NB4 (cell line): ENCODE measurements around the gene HIRA.

Experiments
- POLR2A ChIP-seq: IDR thresholded peaks from 2 replicates; pipeline ENCODE4 v1.6.1; 2011; ENCODE audit warnings: mild to moderate bottlenecking; ENCODE audit not compliant: insufficient read length; ENCODE audit errors: extremely low read depth
- TF ChIP-seq, protein P1 (sequence below): IDR thresholded peaks from one replicate; pipeline ENCODE4 v1.5.1; 2012; ENCODE audit warnings: low read depth, low read length

DNA sequence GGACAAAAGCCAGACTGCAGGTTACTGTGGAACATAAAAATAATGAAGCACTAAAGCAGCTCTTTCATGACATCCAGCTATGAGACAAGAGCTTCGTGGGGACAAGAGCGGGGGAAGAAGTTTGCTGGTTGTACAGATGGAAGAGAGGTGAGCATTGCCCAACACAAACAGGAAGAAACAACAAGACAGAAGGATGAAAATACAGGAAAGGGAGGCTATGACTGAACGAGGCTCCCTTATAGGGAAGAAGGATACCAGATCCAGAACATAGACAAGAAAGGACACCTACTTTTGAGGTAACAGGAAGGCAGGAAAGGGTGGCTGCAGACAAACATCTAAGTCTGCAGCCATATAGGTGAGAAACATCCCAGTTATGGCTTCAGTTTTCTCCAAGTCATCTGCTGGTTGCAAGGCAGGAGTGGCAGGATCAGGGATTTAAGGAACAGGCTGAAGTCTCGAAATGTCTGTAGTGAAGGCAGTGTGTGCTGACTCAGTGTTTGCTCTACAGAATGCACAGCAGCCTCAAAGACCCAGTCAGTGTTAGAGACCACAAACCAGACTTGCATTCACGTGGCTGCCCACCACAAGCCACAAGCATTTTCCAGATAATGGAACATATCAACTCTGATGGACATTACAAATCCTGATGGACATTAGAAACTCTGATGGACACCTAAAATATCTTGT is 141.9 kb downstream of the HIRA start:
- TF ChIP-seq, protein P1, sequence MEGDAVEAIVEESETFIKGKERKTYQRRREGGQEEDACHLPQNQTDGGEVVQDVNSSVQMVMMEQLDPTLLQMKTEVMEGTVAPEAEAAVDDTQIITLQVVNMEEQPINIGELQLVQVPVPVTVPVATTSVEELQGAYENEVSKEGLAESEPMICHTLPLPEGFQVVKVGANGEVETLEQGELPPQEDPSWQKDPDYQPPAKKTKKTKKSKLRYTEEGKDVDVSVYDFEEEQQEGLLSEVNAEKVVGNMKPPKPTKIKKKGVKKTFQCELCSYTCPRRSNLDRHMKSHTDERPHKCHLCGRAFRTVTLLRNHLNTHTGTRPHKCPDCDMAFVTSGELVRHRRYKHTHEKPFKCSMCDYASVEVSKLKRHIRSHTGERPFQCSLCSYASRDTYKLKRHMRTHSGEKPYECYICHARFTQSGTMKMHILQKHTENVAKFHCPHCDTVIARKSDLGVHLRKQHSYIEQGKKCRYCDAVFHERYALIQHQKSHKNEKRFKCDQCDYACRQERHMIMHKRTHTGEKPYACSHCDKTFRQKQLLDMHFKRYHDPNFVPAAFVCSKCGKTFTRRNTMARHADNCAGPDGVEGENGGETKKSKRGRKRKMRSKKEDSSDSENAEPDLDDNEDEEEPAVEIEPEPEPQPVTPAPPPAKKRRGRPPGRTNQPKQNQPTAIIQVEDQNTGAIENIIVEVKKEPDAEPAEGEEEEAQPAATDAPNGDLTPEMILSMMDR, result no peak
- TF ChIP-seq POLR2A, result no peak
